PC-3 (cell line): Measurements from ENCODE around the gene MARK3. TPM values are rescaled to one million over a fixed set of nuclear protein-coding genes. Genes with fewer than 3 reads are reported as not detected.

Experiments used
- ATAC-seq: fragments of 200-7000 bp; cut with Tn5 transposase; 2 replicates; pipeline ENCODE4 v1.9.1; 2020; ENCODE audit warnings: mild to moderate bottlenecking, moderate library complexity
- BruUV-seq: library from RNA; stranded (reverse); fragments of 400-500 nt; replicated peaks from 2 replicates; lab custom pipeline; 2021; lab: Mats Ljungman, UMichigan
- CTCF ChIA-PET: fragments of 300-600 bp; sonication (Branson Sonifier 250); formaldehyde crosslinking; loops from one replicate; lab custom pipeline; 2022; ENCODE audit warnings: antibody characterized with exemption; lab: Charles Lee
- POLR2A ChIA-PET: fragments of 300-600 bp; sonication (Branson Sonifier 250); formaldehyde crosslinking; loops from one replicate; lab custom pipeline; 2022; ENCODE audit warnings: antibody characterized with exemption; ENCODE audit not compliant: unreplicated experiment; lab: Charles Lee
- DNase-seq: peaks from one replicate; pipeline ENCODE4 v3.0.0-alpha.2; 2015
- H2AFZ ChIP-seq: fragments of 300-600 bp; sonication (generic); 2 replicates; pipeline ENCODE4 v1.6.0; 2016; ENCODE audit warnings: antibody characterized with exemption, low read length
- H3F3A ChIP-seq: fragments of 300-600 bp; sonication (generic); one replicate; pipeline ENCODE4 v1.6.0; 2017; ENCODE audit warnings: antibody characterized with exemption, low read length, control low read depth, mild to moderate bottlenecking; ENCODE audit not compliant: unreplicated experiment
- H3K27ac ChIP-seq: fragments of 300-600 bp; sonication (generic); 2 replicates; pipeline ENCODE4 v1.5.1; 2016; ENCODE audit warnings: mild to moderate bottlenecking, low read length
- H3K27me3 ChIP-seq: fragments of 300-600 bp; sonication (generic); 2 replicates; pipeline ENCODE4 v1.6.1; 2016; ENCODE audit warnings: low read length, mixed read lengths
- H3K36me3 ChIP-seq: fragments of 300-600 bp; sonication (generic); 2 replicates; pipeline ENCODE4 v1.6.1; 2016; ENCODE audit warnings: low read depth, mixed run types, low read length, mixed read lengths
- H3K4me1 ChIP-seq: fragments of 300-600 bp; sonication (generic); 2 replicates; pipeline ENCODE4 v1.5.1; 2016; ENCODE audit warnings: low read length; ENCODE audit not compliant: insufficient read depth
- H3K4me2 ChIP-seq: fragments of 300-600 bp; sonication (generic); 2 replicates; pipeline ENCODE4 v1.6.0; 2016; ENCODE audit warnings: low read length
- H3K4me3 ChIP-seq: fragments of 300-600 bp; sonication (generic); 2 replicates; pipeline ENCODE4 v1.5.1; 2016; ENCODE audit warnings: mild to moderate bottlenecking, low read length, mixed read lengths
- H3K79me2 ChIP-seq: fragments of 300-600 bp; sonication (generic); 2 replicates; pipeline ENCODE4 v1.6.1; 2017; ENCODE audit warnings: low read length, mixed read lengths
- H3K9ac ChIP-seq: fragments of 300-600 bp; sonication (generic); 2 replicates; pipeline ENCODE4 v1.6.0; 2016; ENCODE audit warnings: mild to moderate bottlenecking, low read length
- H3K9me2 ChIP-seq: fragments of 300-600 bp; sonication (generic); replicated peaks from 2 replicates; pipeline ENCODE4 v1.6.1; 2016; ENCODE audit warnings: mixed run types, low read length, mixed read lengths
- H3K9me3 ChIP-seq: fragments of 300-600 bp; sonication (generic); 2 replicates; pipeline ENCODE4 v1.6.1; 2016; ENCODE audit warnings: low read length, mixed read lengths
- H4K20me1 ChIP-seq: fragments of 300-600 bp; sonication (generic); 2 replicates; pipeline ENCODE4 v1.6.1; 2016; ENCODE audit warnings: low read length, mixed read lengths
- CTCF ChIP-seq: fragments of 300-600 bp; sonication (generic); conservative IDR thresholded peaks from 2 replicates; pipeline ENCODE4 v1.5.1; 2017; ENCODE audit warnings: antibody characterized with exemption, low read depth, mild to moderate bottlenecking, low read length
- EZH2 ChIP-seq: fragments of 300-600 bp; sonication (generic); IDR thresholded peaks from one replicate; pipeline ENCODE4 v1.6.1; 2017; ENCODE audit warnings: antibody characterized with exemption, mild to moderate bottlenecking, low read length; ENCODE audit not compliant: unreplicated experiment
- EZH2phosphoT487 ChIP-seq: fragments of 300-600 bp; sonication (generic); IDR thresholded peaks from 2 replicates; pipeline ENCODE4 v1.6.1; 2018; ENCODE audit warnings: mild to moderate bottlenecking, antibody characterized with exemption, low read length, borderline replicate concordance
- intact Hi-C: fragments of 100-400 bp; cut with micrococcal nuclease; formaldehyde crosslinking; loops from 2 replicates; pipeline ENCODE4 v1.9.0; 2023
- total RNA-seq: library from RNA; depleted of rRNA; stranded (reverse); fragments of >200 nt; gene quantifications from 2 replicates; pipeline ENCODE4 v1.2.3, GENCODE V29; 2014

MARK3 gene
- total RNA-seq, 1 experiment from 2014 or later = 69.9 TPM

- H4K20me1 ChIP-seq = peaks cover 7% of the 10 kb centered on the region; the same call in 1 of the 2 replicates
- no peak overlapping the region for H3K27ac ChIP-seq
- peak overlapping the region; percentile 65 for H2AFZ ChIP-seq
- H3K79me2 ChIP-seq = 0 out of 2 replicates have a peak, but pooled peaks cover 4% of the 10 kb centered on the region
- peak overlapping the region; percentile 54 for H3K9ac ChIP-seq
- no TSS peak for BruUV-seq
- peak overlapping the region; percentile 89 for H3K4me3 ChIP-seq
- ChIA-PET CTCF (no interaction called here), POLR2A (interaction anchor here (0.6 kb wide), 1 partner anchor 1762 kb away, joined by 8 read pairs; no protein-coding TSS in a partner anchor)
- no peaks in the 10 kb centered on the region for H3K27me3 ChIP-seq
- no peak for DNase-seq
- TF ChIP-seq EZH2phosphoT487 = no peak
- TF ChIP-seq EZH2 = no peak
- TF ChIP-seq CTCF = no peak
- no peaks in the 10 kb centered on the region for H3K9me3 ChIP-seq
- intact Hi-C loops = loop anchor here (1.0 kb wide), 2 partner anchors 18 to 24 kb away; no protein-coding TSS in a partner anchor
- H3K4me1 ChIP-seq = peaks cover 9% of the 10 kb centered on the region
- no peaks in the 10 kb centered on the region for H3K36me3 ChIP-seq
- ATAC-seq = no peak
- no peaks in the 10 kb centered on the region for H3F3A ChIP-seq
- H3K9me2 ChIP-seq = no peaks in the 10 kb centered on the region
- peak overlapping the region; percentile 99 for H3K4me2 ChIP-seq
These were observed 136.8 kb downstream of the MARK3 start for GRCh38 chr14:103521951-103522563.

GRCh38 chr14:103522649-103523574 lies 137.7 kb downstream of the MARK3 start, which contains the start of gene CKB:
CKB (minus strand) TSS chr14:103522830; CDS start chr14:103522493, 337 bp downstream.
- no peak within 1 kb of the TSS for H3K27ac ChIP-seq
- H3F3A ChIP-seq = no peaks in the 10 kb centered on the region
- ATAC-seq (no peak), DNase-seq (peak; percentile 65)
- peaks cover 4% of the 10 kb centered on the region; the same call in 1 of the 2 replicates for H3K79me2 ChIP-seq
- intact Hi-C loops = loop anchor here (1.0 kb wide), 1 partner anchor 17 kb away; no protein-coding TSS in a partner anchor
- ChIA-PET CTCF (no interaction called here), POLR2A (interaction anchor here (0.6 kb wide), 1 partner anchor 1763 kb away, joined by 8 read pairs; no protein-coding TSS in a partner anchor)
- no peaks in the 10 kb centered on the region for H3K9me3 ChIP-seq
- H3K9ac ChIP-seq = peak within 1 kb of the TSS; percentile 54
- no peaks in the 10 kb centered on the region for H3K27me3 ChIP-seq
- H2AFZ ChIP-seq = peak within 1 kb of the TSS; percentile 65
- peak within 1 kb of the TSS; percentile 99 for H3K4me2 ChIP-seq
- BruUV-seq = no TSS peak
- no peaks in the 10 kb centered on the region for H3K36me3 ChIP-seq
- TF ChIP-seq CTCF = no peak
- TF ChIP-seq EZH2phosphoT487 = no peak
- no peak for TF ChIP-seq EZH2
- H3K4me3 ChIP-seq = peak within 1 kb of the TSS; percentile 89
- H4K20me1 ChIP-seq = peaks cover 7% of the 10 kb centered on the region; the same call in 1 of the 2 replicates
- no peaks in the 10 kb centered on the region for H3K9me2 ChIP-seq
- peaks cover 10% of the 10 kb centered on the region for H3K4me1 ChIP-seq
